Vagina (tissue), 2 donors: ENCODE measurements around the gene MGST3. TPM values are rescaled to one million over a fixed set of nuclear protein-coding genes. Genes with fewer than 3 reads are reported as not detected.
"Not testable (repeated sequence)": the region's sequence is repeated elsewhere in the genome, so short reads cannot be mapped to it uniquely, and the experiment has no call there.

Source experiments
- DNase-seq, 2 donors: peaks; one replicate each; pipeline ENCODE4 v3.0.0-alpha.2; 2017; ENCODE audit errors: extremely low spot score in 2 of 2
- H3K27ac ChIP-seq: fragments of 200-600 bp; sonication (generic); one replicate; pipeline ENCODE4 v1.5.1; 2019
- H3K27me3 ChIP-seq: fragments of 200-600 bp; sonication (generic); one replicate; pipeline ENCODE4 v1.5.1; 2019
- H3K36me3 ChIP-seq, 2 donors: fragments of 200-600 bp; sonication (generic); one replicate each; pipeline ENCODE4 v1.5.1; 2017 to 2019
- H3K4me1 ChIP-seq: fragments of 200-600 bp; sonication (generic); one replicate; pipeline ENCODE4 v1.5.1; 2019
- H3K4me3 ChIP-seq, 2 donors: fragments of 200-600 bp; sonication (generic); 1 replicate in 1 of 2; 2 replicates in 1 of 2; pipeline ENCODE4 v1.5.1; 2016 to 2019
- H3K9me3 ChIP-seq: fragments of 200-600 bp; sonication (generic); one replicate; pipeline ENCODE4 v1.5.1; 2019
- POLR2A ChIP-seq, 2 donors: fragments of 450-650 bp; IDR thresholded peaks; one replicate each; pipeline ENCODE4 v1.6.1; 2017; ENCODE audit warnings: antibody characterized with exemption in 2 of 2, mild to moderate bottlenecking in 2 of 2, moderate library complexity in 2 of 2
- POLR2AphosphoS5 ChIP-seq, 2 donors: sonication (generic); formaldehyde crosslinking; IDR thresholded peaks; one replicate each; pipeline ENCODE4 v1.9.0; 2017; ENCODE audit warnings: antibody characterized with exemption in 2 of 2, mild to moderate bottlenecking in 2 of 2, low read depth in 1 of 2; ENCODE audit not compliant: insufficient read depth in 1 of 2
- intact Hi-C: fragments of 100-400 bp; cut with DNase I; formaldehyde crosslinking; loops from one replicate; pipeline ENCODE4 v1.15.1; 2023
- total RNA-seq: library from RNA; depleted of rRNA; stranded (reverse); fragments of >200 nt; gene quantifications from one replicate; pipeline ENCODE4 v1.2.3, GENCODE V29; 2016
- TF ChIP-seq, protein P1 (sequence below), 3 experiments: fragments of 450-650 bp in 2 of 3; fragments of 200-600 bp in 1 of 3; sonication (generic) in 1 of 3; IDR thresholded peaks; one replicate each; pipeline ENCODE4 v1.5.1; 2017 to 2019; ENCODE audit warnings: antibody characterized with exemption in 3 of 3, mild to moderate bottlenecking in 2 of 3, moderate library complexity in 2 of 3

Gene MGST3
- total RNA-seq, 1 donor from 2014 or later = 176 TPM

DNA sequence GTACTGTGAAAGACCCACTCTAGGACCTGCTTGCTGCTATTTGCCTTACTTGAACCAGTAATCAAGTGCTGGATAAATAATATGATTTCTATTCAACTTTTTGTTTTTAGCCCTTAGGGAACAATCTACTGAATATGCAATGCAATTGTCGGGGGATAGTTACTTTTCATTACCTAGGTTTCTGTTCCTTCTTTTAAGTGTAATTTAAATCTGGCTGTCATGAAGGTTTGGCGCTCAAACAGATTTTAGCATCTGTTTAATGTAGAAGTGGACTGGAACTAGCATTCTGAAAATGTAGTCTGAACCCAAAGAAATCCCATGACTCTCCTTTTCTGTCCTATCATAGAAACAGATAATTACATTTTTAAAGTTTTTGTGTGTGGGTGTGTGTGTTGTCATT is 4.8 kb downstream of the MGST3 start:
- H3K4me3 ChIP-seq = no peak overlapping the region
- intact Hi-C loops = no loop called here
- TF ChIP-seq, protein P1, sequence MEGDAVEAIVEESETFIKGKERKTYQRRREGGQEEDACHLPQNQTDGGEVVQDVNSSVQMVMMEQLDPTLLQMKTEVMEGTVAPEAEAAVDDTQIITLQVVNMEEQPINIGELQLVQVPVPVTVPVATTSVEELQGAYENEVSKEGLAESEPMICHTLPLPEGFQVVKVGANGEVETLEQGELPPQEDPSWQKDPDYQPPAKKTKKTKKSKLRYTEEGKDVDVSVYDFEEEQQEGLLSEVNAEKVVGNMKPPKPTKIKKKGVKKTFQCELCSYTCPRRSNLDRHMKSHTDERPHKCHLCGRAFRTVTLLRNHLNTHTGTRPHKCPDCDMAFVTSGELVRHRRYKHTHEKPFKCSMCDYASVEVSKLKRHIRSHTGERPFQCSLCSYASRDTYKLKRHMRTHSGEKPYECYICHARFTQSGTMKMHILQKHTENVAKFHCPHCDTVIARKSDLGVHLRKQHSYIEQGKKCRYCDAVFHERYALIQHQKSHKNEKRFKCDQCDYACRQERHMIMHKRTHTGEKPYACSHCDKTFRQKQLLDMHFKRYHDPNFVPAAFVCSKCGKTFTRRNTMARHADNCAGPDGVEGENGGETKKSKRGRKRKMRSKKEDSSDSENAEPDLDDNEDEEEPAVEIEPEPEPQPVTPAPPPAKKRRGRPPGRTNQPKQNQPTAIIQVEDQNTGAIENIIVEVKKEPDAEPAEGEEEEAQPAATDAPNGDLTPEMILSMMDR (IDR thresholded peaks at IDR 0.05) = no peak
- TF ChIP-seq POLR2AphosphoS5 (IDR thresholded peaks at IDR 0.05; ENCODE audit: insufficient read depth in 1 of 2, low read depth in 1 of 2) (no peak), POLR2A (IDR thresholded peaks at IDR 0.05) (no peak)
- no peak for DNase-seq
- peaks cover 71% of the 10 kb centered on the region for H3K4me1 ChIP-seq
- H3K27ac ChIP-seq = no peak overlapping the region
- H3K27me3 ChIP-seq = no peaks in the 10 kb centered on the region
- H3K36me3 ChIP-seq = no peaks in the 10 kb centered on the region
- no peaks in the 10 kb centered on the region for H3K9me3 ChIP-seq

DNA sequence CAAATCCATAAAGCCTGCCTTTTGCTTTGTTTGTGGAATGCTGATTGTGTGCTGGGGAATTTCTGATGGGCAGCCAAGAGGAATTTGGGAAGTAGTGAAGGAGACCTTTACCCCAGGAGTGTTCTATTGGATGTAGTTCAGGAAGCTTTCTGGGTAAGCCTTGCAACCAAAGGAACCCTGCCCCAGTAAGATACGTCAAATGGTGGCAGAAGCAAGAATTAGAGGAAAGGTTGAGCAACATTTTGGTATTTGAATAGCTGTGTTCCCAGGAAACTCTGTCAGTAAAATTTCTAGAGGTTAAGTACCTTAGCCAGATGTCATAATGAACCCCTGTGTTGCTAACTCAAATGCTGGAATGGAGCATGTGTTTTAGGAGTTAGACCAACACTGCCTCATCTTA is 6.4 kb downstream of the MGST3 start:
- Histone ChIP-seq H3K4me1 (peaks cover 73% of the 10 kb centered on the region), H3K4me3 (no peak overlapping the region), H3K27me3 (no peaks in the 10 kb centered on the region), H3K36me3 (no peaks in the 10 kb centered on the region), H3K27ac (no peak overlapping the region), H3K9me3 (no peaks in the 10 kb centered on the region)
- TF ChIP-seq POLR2A (IDR thresholded peaks at IDR 0.05) = no peak
- DNase-seq = peak in 1 of 2 donors; percentile 82
- intact Hi-C loops = no loop called here

DNA sequence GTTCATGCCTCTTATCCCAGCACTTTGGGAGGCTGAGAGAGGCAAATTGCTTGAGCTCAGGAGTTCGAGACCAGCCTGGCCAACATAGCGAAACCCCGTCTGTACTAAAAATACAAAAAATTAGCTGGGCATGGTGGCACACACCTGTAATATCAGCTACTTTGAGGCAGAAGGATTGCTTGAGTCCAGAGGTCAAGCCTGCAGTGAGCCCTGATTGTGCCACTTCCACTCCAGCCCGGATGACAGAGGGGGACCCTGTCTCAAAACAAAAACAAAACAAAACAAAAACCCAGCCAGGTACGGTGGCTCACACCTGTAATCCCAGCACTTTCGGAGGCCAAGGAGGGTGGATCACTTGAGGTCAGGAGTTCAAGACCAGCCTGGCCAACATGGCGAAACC is 7.2 kb downstream of the MGST3 start:
- H3K27ac ChIP-seq, H3K9me3 ChIP-seq, intact Hi-C loops, H3K36me3 ChIP-seq, H3K4me3 ChIP-seq, H3K27me3 ChIP-seq: not testable (repeated sequence)
- H3K4me1 ChIP-seq = peaks cover 65% of the 10 kb centered on the region
- peak in 1 of 2 donors; percentile 49 for DNase-seq

- Histone ChIP-seq H3K27me3 (no peaks in the 10 kb centered on the region), H3K4me3 (no peak overlapping the region), H3K4me1 (peaks cover 54% of the 10 kb centered on the region), H3K27ac (no peak overlapping the region), H3K36me3 (no peaks in the 10 kb centered on the region), H3K9me3 (no peaks in the 10 kb centered on the region)
- DNase-seq = no peak
- intact Hi-C loops = no loop called here
- TF ChIP-seq POLR2AphosphoS5 (IDR thresholded peaks at IDR 0.05; ENCODE audit: insufficient read depth in 1 of 2, low read depth in 1 of 2) (no peak), POLR2A (IDR thresholded peaks at IDR 0.05) (no peak)
- TF ChIP-seq, protein P1 (IDR thresholded peaks at IDR 0.05) = no peak
Observed at GRCh38 chr1:165639821-165640623, 9.0 kb downstream of the MGST3 start.

- H3K4me1 ChIP-seq = peaks cover 54% of the 10 kb centered on the region
- H3K27me3 ChIP-seq = no peaks in the 10 kb centered on the region
- no peak overlapping the region for H3K4me3 ChIP-seq
- no peaks in the 10 kb centered on the region for H3K36me3 ChIP-seq
- H3K9me3 ChIP-seq = no peaks in the 10 kb centered on the region
- intact Hi-C loops = no loop called here
- no peak overlapping the region for H3K27ac ChIP-seq
- DNase-seq = no peak
- TF ChIP-seq POLR2A (IDR thresholded peaks at IDR 0.05) (no peak), POLR2AphosphoS5 (IDR thresholded peaks at IDR 0.05; ENCODE audit: insufficient read depth in 1 of 2, low read depth in 1 of 2) (no peak)
- TF ChIP-seq, protein P1 (IDR thresholded peaks at IDR 0.05) = no peak
Observed at GRCh38 chr1:165641231-165641987, 10.4 kb downstream of the MGST3 start.
